HL-60 (cell line): ENCODE data around the gene GNAS.

Experiments
- CTCF ChIP-seq: IDR thresholded peaks from one replicate; pipeline ENCODE4 v1.5.1; 2011; ENCODE audit warnings: low read length, control low read depth, inconsistent platforms; ENCODE audit not compliant: insufficient read depth
- POLR2AphosphoS5 ChIP-seq: IDR thresholded peaks from 2 replicates; pipeline ENCODE4 v1.6.1; 2012; ENCODE audit warnings: low read depth
- REST ChIP-seq: IDR thresholded peaks from 2 replicates; pipeline ENCODE4 v1.6.1; 2012; ENCODE audit warnings: low read depth; ENCODE audit not compliant: insufficient replicate concordance
- SPI1 ChIP-seq: IDR thresholded peaks from 2 replicates; pipeline ENCODE4 v1.6.1; 2012; ENCODE audit warnings: low read depth, mild to moderate bottlenecking, borderline replicate concordance

- TF ChIP-seq CTCF = no peak
- TF ChIP-seq POLR2AphosphoS5 = no peak
- TF ChIP-seq SPI1 = no peak
- no peak for TF ChIP-seq REST
These were observed 98.1 kb downstream of the GNAS start for GRCh38 chr20:58950603-58951002.
